WTC11 (cell line): ENCODE measurements around the gene DOK1.

Experiments
- AFF4 ChIP-seq: sonication (generic); formaldehyde crosslinking; IDR thresholded peaks from 2 replicates; pipeline ENCODE4 v1.8.1; 2023; ENCODE audit warnings: mild to moderate bottlenecking, missing genetic modification reagents, borderline replicate concordance
- CTCF ChIP-seq: fragments of 200-600 bp; IDR thresholded peaks from 2 replicates; pipeline ENCODE4 v1.8.0; 2022; ENCODE audit warnings: antibody characterized with exemption
- E2F5 ChIP-seq: sonication (generic); formaldehyde crosslinking; IDR thresholded peaks from 2 replicates; pipeline ENCODE4 v1.8.1; 2022; ENCODE audit warnings: mild to moderate bottlenecking, moderate library complexity, missing genetic modification reagents
- ELF4 ChIP-seq: sonication (generic); formaldehyde crosslinking; IDR thresholded peaks from 2 replicates; pipeline ENCODE4 v1.8.1; 2022; ENCODE audit warnings: low read depth, mild to moderate bottlenecking, moderate library complexity, missing genetic modification reagents
- MAX ChIP-seq: sonication (generic); formaldehyde crosslinking; IDR thresholded peaks from 2 replicates; pipeline ENCODE4 v1.8.0; 2022; ENCODE audit warnings: mild to moderate bottlenecking, missing genetic modification reagents
- MLX ChIP-seq: sonication (generic); formaldehyde crosslinking; IDR thresholded peaks from 2 replicates; pipeline ENCODE4 v1.8.1; 2023; ENCODE audit warnings: mild to moderate bottlenecking, missing genetic modification reagents, moderate library complexity
- NFE2L1 ChIP-seq: sonication (generic); formaldehyde crosslinking; IDR thresholded peaks from 2 replicates; pipeline ENCODE4 v1.8.1; 2023; ENCODE audit warnings: missing genetic modification reagents
- NR3C1 ChIP-seq: sonication (generic); formaldehyde crosslinking; conservative IDR thresholded peaks from 2 replicates; pipeline ENCODE4 v1.8.1; 2023; ENCODE audit warnings: low read depth, mild to moderate bottlenecking, missing genetic modification reagents
- PREB ChIP-seq: sonication (generic); formaldehyde crosslinking; IDR thresholded peaks from 2 replicates; pipeline ENCODE4 v1.8.1; 2022; ENCODE audit warnings: mild to moderate bottlenecking, missing genetic modification reagents, moderate library complexity, borderline replicate concordance
- SOX15 ChIP-seq: fragments of 250-450 bp; sonication (Bioruptor Pico); IDR thresholded peaks from 2 replicates; pipeline ENCODE4 v1.9.0; 2021; ENCODE audit warnings: mild to moderate bottlenecking
- SP1 ChIP-seq: sonication (generic); formaldehyde crosslinking; conservative IDR thresholded peaks from 2 replicates; pipeline ENCODE4 v1.8.1; 2022; ENCODE audit warnings: missing genetic modification reagents
- STAT6 ChIP-seq: sonication (generic); formaldehyde crosslinking; conservative IDR thresholded peaks from 2 replicates; pipeline ENCODE4 v1.8.1; 2023; ENCODE audit warnings: mild to moderate bottlenecking, low read depth, missing genetic modification reagents, moderate library complexity
- USF2 ChIP-seq: sonication (generic); formaldehyde crosslinking; IDR thresholded peaks from 2 replicates; pipeline ENCODE4 v1.8.1; 2023; ENCODE audit warnings: mild to moderate bottlenecking, missing genetic modification reagents, moderate library complexity
- ZNF232 ChIP-seq: sonication (generic); formaldehyde crosslinking; IDR thresholded peaks from 2 replicates; pipeline ENCODE4 v1.8.0; 2022; ENCODE audit warnings: mild to moderate bottlenecking, missing genetic modification reagents

GRCh38 chr2:74560591-74560990, 6.1 kb downstream of the DOK1 start:
- TF ChIP-seq SP1 (CRISPR knock-in tag) (no peak), ELF4 (CRISPR knock-in tag) (no peak), MAX (CRISPR knock-in tag) (no peak), CTCF (no peak), E2F5 (CRISPR knock-in tag) (no peak), ZNF232 (no peak), AFF4 (CRISPR knock-in tag) (no peak), NR3C1 (no peak), SOX15 (CRISPR knock-in tag) (no peak), PREB (CRISPR knock-in tag) (no peak), STAT6 (CRISPR knock-in tag) (no peak), NFE2L1 (CRISPR knock-in tag) (no peak), MLX (CRISPR knock-in tag) (no peak), USF2 (CRISPR knock-in tag) (no peak)
